Right ventricle myocardium inferior (tissue), 1 donor: Measurements from ENCODE around the gene GAS2L2. TPM values are rescaled to one million over a fixed set of nuclear protein-coding genes. Genes with fewer than 3 reads are reported as not detected.

Experiments
- ATAC-seq: fragments of 200-7000 bp; cut with Tn5 transposase; one replicate; pipeline ENCODE4 v1.9.1; 2020; ENCODE audit warnings: mild to moderate bottlenecking, moderate library complexity
- DNase-seq: peaks from one replicate; pipeline ENCODE4 v3.0.0; 2021; ENCODE audit errors: missing footprints
- intact Hi-C: fragments of 100-400 bp; cut with DNase I; formaldehyde crosslinking; loops from one replicate; pipeline ENCODE4 v1.11.0; 2022
- total RNA-seq: library from RNA; stranded (reverse); fragmentation: NEBNext Ultra II Directional; extraction: Animal tissue kit (Norgen Biotek cat#: 25700); gene quantifications from one replicate; pipeline ENCODE4 v1.2.1, GENCODE V29; 2021
- donor health status: DM: no; HTN: yes; CAD: no; lungs with severe emphysema.

GAS2L2 gene
- total RNA-seq, 1 donor from 2014 or later: 0.27 TPM

GRCh38 chr17:35750526-35751395 lies 2.3 kb downstream of the GAS2L2 start:
- intact Hi-C loops: no loop called here
- ATAC-seq (no peak), DNase-seq (peak; percentile 15)

DNA sequence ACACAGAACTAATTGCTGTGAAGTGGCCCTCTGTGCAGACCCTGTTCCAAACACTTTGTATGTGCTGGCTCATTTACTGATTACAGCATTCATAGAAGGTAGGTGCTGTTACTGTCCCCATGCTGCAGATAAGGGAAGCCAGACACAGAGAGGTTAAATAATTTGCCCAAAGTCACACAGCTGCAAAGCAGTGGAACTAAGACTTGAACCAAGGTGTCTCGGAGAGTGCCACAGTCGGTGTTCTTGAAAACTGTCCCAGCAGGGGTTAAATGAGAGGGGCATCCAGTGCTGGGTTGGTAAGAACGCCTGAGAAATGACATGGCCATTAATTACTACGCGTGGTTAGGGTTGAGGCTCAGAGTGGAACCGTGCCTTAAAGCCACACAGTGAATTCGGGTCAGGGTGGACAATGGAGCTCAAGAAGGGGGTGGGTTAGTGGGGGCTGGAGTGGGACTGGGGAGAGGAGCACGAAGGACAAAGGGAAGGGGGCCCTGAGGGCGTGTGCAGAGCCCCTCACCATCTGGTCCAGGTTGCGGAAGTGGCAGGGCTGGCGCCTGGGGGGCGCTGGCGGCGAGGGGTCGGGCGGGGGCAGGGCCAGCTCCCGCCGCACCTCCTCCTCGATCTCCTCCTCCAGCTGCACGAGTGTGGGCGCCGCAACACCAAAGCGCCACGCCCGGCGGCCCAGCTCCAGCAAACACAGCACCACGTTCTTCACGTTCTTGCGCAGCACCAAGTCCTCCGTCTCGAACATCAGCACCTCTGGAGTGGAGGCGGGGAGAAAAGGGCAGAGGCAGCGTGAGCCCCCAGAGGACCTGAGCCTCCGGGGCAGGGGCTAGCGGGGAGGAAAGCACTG lies 3.3 kb downstream of the GAS2L2 start:
- no peak for ATAC-seq
- peak; percentile 34 for DNase-seq
- intact Hi-C loops: loop anchor here (2.0 to 5.0 kb wide), 2 partner anchors 89 to 437 kb away; no protein-coding TSS in a partner anchor

DNA sequence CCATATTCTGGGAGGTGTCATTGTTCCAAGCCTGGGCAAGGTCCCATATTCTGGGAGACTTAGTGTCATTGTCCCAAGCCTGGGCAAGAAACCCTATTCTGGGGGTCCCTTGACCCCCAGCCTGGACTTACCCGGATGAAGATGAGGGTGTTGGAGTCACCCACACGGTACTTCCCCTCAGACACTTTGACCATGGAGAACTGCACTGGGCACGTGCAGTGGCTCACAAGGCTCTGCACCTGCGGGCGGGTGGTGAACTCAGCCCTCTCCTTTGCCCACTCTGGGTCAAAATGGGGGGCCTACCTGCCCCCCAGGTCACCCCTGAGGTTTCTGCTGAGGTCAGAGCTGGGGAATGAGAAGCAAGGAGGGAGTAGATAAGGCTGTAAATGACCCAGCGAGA lies 4.1 kb downstream of the GAS2L2 start:
- DNase-seq (peak; percentile 44), ATAC-seq (no peak)
- intact Hi-C loops: loop anchor here (2.0 to 5.0 kb wide), 2 partner anchors 88 to 437 kb away; no protein-coding TSS in a partner anchor

- peak; percentile 28 for DNase-seq
- intact Hi-C loops: loop anchor here (2.0 to 5.0 kb wide), 2 partner anchors 88 to 436 kb away; no protein-coding TSS in a partner anchor
- peak; percentile 18 for ATAC-seq
Observed at GRCh38 chr17:35748341-35748841, 4.6 kb downstream of the GAS2L2 start.

DNA sequence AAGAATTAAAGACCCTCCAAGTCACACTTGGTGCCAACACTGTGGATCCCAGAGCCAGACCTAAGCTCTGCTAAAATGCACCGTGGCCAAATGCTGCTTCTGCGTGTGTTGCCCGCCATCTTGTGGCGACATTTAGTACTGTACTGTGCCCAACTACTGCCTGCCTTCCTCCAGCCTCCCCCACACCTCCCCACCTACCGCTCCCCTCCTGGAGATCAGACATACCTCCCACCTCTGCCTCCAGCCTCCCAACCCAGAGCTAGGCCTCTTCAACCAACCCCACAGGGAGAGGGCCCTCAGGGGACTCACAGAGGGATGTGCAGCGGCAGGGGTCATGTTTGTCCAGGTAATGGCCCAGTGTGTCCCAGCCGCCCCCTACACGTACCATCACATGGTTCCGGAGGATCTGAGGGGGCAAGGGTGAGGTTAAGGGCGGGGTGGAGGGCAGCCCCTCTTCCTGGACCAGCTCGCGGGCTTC lies 5.5 kb downstream of the GAS2L2 start:
- DNase-seq (peak; percentile 74), ATAC-seq (peak; percentile 83)

DNA sequence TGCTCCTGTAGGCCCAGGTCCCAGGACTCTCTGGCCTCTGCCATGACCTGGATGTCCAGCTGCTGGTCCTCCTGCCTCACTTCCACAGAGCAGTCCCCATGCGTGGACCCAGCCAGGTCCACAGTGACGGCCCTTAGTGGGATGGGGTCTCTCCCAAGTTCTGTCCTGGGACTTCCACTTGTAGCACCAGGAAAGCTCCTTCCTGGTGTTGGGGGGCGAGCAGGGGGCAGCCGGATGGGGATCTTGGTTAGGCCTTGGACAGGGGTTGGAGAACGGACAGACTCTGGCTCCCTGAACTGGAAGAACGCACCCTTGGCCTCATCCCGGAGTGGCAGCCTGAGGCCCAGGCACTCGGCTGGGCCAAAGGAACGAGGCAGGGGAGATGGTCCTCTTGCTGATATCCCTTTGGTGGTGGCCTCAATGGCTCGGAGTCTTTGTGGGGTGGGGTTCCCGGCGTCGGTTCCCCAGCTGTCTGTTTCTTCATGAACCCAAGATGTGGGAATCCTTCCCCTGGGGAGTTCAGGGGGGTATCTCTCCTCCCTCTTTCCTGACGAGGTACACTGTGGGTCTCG lies 7.2 kb downstream of the GAS2L2 start:
- ATAC-seq (no peak), DNase-seq (peak; percentile 39)
- intact Hi-C loops: loop anchor here (2.0 to 5.0 kb wide), 2 partner anchors 131 to 434 kb away; no protein-coding TSS in a partner anchor

More for the DNA sequence above, 5.5 kb downstream of the GAS2L2 start:
- intact Hi-C loops: loop anchor here (2.0 to 5.0 kb wide), 3 partner anchors 87 to 435 kb away; no protein-coding TSS in a partner anchor

DNA sequence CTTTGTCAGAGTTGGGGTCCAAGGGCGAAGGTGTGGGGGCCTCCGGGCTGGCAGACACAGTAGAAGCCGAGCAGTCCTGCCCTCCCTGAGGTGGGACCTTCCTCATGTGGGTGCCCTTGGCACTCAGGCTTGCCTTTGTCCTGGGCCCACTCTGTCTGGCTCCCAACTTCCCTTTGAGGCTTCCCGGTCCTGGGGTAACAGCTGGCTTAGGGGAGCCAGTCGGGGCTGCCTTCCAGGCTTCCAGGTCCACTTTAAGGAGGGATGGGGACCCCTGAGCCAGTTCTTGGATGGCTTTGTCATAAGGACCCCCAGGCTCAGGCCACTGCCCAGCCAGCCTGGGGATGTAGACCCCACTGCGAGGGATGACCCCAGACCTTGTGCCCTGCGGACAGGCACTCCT lies 7.8 kb downstream of the GAS2L2 start:
- peak; percentile 31 for DNase-seq
- intact Hi-C loops: loop anchor here (5.0 kb wide), 1 partner anchor 433 kb away; no protein-coding TSS in a partner anchor
- no peak for ATAC-seq

DNA sequence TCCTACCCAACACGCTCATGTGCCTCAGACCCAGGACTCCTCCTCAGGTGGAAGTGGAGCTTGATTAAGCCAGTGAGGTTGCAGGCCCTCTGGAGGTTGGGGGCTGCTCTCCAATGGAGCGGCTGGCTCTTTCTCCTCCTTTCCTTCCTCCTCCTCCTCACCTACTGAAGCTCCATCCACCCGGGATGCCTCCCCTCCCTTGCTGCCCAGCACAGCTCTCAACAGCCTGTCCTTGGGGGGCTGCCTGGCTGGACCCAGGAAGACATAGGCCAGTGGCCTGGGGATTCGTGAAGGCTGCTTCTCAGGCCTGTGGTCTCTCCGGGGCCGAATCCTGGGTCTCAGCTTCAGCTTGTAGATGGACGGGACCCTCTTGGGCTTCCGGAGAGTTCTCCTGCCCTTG lies 8.2 kb downstream of the GAS2L2 start:
- intact Hi-C loops: loop anchor here (5.0 kb wide), 1 partner anchor 433 kb away; no protein-coding TSS in a partner anchor
- DNase-seq (peak; percentile 56), ATAC-seq (no peak)

DNA sequence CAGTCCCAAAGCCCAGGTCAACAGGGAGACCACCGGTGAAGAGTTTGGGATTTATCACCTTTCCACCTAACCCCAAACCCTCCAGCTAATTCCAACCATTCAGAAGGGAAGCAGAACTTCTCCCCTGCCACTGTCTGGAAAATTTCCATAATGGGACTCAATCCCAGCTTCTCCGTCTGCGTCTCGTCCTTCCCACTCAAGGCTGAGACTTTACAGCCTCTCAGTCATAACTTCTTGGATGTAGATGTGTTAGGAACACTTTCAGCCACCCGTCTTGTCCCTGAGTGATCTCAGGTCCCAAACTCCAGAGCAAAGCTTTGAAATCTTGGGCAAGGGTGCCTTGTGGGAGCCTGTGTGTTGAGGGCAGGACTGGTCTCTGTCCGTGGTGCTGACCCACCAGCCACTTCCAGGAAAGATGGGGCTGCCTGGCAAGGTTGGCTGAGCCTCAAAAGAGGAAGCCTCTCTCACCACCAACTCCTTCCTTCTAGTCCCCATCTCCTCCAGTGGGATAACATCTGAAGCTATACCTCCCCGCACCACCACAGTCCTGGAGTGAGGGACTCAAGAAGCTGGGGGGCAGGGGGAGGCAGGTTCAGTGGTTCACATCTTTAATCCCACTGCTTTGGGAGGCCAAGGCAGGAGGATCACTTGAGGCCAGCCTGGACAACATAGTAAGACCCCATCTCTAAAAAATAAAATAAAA lies 9.3 kb downstream of the GAS2L2 start:
- intact Hi-C loops: no loop called here
- DNase-seq (peak; percentile 56), ATAC-seq (no peak)

GRCh38 chr17:35742896-35743477 lies 10.1 kb downstream of the GAS2L2 start:
- intact Hi-C loops: no loop called here
- no peak for ATAC-seq
- no peak for DNase-seq

GRCh38 chr17:35742496-35742895 lies 10.5 kb downstream of the GAS2L2 start:
- intact Hi-C loops: no loop called here
- no peak for ATAC-seq
- no peak for DNase-seq

DNA sequence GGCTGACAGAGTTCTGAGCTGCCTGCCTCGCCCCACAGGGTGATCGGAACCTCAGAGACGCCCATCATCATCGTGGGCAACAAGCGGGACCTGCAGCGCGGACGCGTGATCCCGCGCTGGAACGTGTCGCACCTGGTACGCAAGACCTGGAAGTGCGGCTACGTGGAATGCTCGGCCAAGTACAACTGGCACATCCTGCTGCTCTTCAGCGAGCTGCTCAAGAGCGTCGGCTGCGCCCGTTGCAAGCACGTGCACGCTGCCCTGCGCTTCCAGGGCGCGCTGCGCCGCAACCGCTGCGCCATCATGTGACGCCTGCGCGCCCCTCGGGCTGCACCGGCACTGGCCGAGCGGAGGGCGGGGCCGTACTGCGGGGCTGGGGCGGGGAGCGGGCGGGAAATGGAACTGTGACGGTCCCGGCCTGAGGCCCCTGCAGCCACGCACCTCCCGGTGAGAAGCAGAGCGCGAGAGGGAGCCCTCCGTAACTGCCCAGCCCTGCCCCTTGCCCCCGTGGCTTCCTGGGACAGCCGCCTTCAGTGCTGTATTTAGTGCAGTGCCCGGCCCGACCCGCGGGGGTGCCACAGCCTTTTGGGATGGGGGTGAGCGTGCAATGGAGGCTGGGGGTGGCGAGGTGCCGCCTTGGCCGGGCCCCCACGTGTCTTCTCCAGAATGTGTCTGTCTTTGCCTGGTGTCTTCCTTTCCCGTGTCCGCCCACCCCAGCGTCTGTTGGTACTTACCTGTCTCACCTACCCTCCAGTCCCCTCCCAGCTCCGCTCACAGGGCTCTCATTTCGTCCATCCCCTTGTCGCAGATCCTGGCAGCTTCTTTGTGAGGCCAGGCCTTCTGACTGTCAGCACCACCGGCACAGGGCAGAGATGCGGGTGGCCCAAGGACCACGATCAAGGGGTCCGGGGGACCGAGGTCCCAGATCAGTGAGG lies 11.8 kb downstream of the GAS2L2 start:
- intact Hi-C loops: no loop called here
- peak; percentile 16 for ATAC-seq
- no peak for DNase-seq

GRCh38 chr17:35740216-35740615 lies 12.8 kb downstream of the GAS2L2 start:
- ATAC-seq: no peak

DNA sequence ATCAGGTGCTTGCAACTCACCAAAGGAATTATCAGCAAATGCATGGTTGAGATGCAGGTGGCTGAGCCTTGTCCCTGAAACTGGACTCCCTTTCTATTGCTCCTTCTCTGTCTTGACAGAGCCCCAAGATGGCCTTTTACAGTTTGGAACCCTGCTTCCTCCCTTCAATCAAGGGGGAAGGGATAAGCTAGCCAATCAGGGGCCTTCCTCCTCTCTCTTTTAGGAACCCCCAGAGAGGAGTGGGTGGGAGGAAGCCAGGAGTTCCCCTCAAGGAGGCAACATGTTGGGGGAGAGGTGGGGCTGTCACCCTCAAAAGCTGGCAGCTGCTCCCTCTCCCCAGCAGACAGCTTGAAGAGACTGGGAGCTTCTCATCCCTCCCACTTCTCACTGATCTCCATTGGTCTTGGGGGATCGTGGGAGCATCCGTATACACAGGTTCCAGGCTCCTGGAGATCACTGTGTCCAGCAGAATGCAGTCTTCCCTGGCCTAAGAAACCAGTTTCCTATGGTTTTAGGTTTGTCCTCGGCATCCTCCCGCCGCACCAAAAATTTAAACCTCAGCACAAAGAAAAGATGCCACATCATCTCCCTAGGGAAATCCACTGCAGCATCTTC lies 14.4 kb downstream of the GAS2L2 start:
- DNase-seq (no peak), ATAC-seq (no peak)
- intact Hi-C loops: no loop called here

More at GRCh38 chr17:35740216-35740615, 12.8 kb downstream of the GAS2L2 start:
- intact Hi-C loops: no loop called here
- DNase-seq: no peak

DNA sequence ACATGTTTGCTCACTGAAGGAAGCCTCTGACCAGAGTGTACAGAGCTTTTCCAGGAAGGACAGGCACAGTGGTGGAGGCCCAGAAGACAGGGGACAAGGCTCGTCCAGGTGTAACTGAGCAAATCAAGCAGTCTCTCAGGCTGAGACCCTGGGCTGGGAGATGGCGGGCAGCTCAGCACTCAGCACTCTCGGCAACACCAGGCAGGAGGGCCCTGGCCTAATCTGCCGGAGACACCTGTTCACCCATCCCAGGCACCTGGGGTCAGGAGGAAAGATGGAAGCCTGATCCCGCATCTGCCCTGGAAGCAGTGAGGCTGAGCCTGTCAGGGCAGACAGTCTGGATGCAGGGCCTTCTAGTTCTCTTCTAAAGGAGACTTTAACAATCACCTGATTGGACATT lies 16.8 kb downstream of the GAS2L2 start:
- intact Hi-C loops: no loop called here
- no peak for DNase-seq
- no peak for ATAC-seq
